ENCODE results near the gene DLG2.

Gene DLG2

DNA sequence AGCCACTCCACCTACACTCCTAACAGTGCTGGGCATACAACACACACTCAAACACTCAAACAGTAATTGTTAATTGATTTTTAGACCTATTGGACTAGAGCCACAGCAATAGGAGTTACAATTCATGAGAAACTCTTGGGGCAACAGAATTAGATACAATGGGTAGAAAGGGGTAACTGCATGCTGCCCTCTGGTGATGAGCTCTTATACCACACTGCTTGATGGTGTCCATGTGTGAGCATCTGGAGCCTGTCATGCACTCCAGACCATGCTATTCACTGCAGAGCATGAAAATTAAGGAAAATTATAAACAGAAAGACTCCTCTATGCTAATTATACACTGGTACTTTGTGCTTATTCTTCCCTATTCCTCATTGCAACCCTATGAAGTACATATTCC lies 1365.4 kb downstream of the DLG2 start:
- H3K4me3 ChIP-seq (ENCODE audit: low read length) = no peak overlapping the region
- DNase-seq (ENCODE audit: low read depth, low spot score) = peak; percentile 3

DNA sequence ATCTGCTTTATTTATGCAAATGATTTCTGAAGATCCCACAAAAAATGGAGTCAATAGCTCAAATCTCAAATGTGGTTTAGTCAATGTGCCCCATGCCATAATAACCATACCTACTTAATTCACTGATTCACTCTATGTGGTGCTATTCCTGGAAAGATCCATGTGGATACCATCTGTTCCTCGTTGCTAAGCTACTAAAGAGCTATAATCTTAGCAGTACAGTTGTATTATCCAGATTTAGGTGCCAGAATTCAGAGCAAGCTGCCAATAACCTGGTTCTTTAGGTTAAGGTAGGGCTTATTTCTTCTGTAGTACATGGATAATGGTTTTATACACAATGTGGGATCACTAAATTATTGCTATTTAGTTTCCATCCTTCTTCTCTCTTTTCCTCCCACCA lies 1366.3 kb downstream of the DLG2 start:
- DNase-seq (ENCODE audit: low read depth, low spot score) = no peak
- H3K4me3 ChIP-seq (ENCODE audit: low read length) = no peak overlapping the region

DNA sequence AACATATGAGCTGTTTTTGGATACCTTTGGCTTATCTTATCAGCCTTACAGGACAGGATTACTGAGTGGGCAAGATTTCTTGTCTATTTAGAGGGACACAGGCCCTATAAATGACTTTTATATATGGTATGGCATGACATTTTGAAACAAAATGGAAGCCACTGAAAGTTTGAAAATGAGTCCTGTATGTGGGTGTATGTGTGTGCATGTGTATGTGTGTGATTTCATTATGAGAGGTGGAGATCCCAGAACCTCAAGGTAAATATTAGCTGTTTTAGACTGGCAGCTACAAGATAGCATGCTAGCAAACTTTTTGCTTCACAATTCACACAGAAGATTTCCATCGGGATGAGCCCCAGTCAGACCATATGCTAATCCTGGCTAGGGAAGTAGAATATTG lies 1370.5 kb downstream of the DLG2 start:
- no peak overlapping the region for H3K4me3 ChIP-seq (ENCODE audit: low read length)
- DNase-seq (ENCODE audit: low read depth, low spot score) = no peak

GRCh38 chr11:84255483-84255882 lies 1371.7 kb downstream of the DLG2 start:
- no peak overlapping the region for H3K4me3 ChIP-seq (ENCODE audit: low read length)
- no peak for DNase-seq (ENCODE audit: low read depth, low spot score)

DNA sequence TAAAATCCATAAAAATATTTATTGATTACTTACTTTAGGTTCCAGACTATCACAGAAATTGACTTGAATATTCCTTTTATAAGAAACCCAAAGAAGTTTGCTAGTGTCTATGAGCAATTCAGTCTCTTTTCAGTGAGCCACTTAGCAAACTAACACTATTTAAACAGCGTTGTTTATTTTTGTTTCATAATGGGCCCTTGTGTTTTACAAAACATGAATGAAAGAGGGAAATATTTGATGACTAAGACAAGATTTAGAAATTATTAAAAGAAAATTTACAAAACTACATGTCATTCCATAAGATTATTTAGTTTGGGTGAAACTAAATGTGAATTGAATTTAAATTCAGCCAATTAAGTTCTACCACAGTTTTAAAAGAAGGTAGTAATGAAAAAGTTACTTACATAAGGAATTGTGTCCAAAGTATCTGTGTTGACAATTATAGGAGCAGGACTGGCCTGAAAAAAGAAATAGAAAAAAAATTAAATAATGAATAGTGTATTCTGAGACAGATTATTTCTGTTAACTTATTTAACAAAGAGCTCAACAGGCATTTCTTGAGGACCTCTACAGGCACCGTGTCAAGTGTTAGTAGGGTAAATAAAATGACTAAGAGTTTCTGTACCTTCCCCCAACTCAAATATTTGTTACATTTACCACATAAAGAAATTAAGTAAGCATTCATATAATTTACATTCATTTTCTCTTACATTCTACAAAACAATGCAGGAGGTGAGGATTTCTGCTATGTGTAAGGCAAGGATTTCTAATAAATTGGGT lies 1376.1 kb downstream of the DLG2 start:
- DNase-seq (ENCODE audit: low read depth, low spot score) = no peak
- no peak overlapping the region for H3K4me3 ChIP-seq (ENCODE audit: low read length)

- no peak overlapping the region for H3K4me3 ChIP-seq (ENCODE audit: low read length)
- DNase-seq (ENCODE audit: low read depth, low spot score) = no peak
These were observed 1377.6 kb downstream of the DLG2 start for GRCh38 chr11:84249344-84250135.

DNA sequence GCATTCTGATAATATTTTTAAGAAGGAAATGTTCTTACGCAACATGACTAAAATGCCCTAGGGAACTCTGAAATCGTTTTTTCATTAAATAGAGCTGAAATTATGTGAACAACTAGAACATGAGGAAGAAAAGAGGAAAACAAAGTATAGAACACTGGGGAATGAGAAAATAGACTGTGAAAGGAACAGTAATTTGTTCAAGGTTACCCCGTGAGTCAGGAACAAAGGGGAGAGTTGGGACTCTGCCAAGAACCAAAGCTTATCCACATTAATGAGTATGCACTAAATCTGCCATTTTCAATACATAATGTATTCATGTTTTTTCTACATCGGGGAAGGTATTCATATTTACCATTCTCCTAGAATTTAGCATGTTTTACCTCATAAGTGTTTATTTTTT lies 1379.2 kb downstream of the DLG2 start:
- no peak overlapping the region for H3K4me3 ChIP-seq (ENCODE audit: low read length)
- no peak for DNase-seq (ENCODE audit: low read depth, low spot score)

DNA sequence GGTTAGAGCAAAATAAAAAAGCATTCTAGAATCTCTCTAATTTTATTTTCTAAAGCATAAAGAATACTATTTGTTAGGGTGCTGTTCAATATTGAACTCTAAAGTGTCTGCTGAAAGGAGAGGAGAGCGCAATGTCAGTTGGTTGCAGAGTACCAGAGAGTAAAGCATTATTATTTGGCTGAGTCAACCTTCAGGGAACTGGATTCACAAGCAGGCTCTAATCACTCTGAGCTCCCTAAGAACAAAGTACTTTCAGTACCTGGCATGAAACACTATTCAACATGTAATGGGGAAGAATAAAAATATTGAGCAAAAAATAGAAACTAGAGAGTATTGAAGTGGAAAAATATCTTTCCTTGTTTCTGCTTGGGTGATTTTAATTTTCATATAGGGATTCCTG lies 1380.0 kb downstream of the DLG2 start:
- no peak overlapping the region for H3K4me3 ChIP-seq (ENCODE audit: low read length)
- DNase-seq (ENCODE audit: low read depth, low spot score) = no peak

DNA sequence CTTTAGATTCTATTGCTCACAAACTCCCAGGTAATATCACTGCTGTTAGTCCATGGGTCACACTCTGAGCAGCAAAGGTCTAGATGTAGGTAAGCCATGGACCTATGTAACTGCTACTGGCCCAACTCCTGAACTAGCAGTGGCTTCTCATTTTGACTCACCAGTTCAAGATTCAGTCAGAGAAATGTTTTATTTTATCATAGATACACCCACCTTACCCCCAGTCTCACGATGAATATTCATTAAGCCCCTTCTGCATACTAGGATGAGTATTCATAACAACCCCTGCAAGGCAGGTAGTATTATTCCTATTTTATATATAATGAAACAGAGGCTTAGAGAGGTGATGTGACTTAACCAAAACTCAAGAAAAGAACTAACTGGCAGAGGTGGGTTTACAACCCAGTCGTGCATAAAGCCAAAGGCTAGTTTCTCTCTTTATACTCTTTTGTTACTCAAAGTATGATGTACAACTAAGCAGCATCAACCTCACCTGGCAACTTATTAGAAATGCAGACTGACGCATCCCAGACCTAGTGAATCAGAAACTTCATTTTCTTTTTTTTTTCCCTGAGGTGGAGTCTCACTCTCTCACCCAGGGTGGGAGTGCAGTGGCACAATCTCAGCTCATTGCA lies 1383.4 kb downstream of the DLG2 start:
- no peak overlapping the region for H3K4me3 ChIP-seq (ENCODE audit: low read length)
- no peak for DNase-seq (ENCODE audit: low read depth, low spot score)

DNA sequence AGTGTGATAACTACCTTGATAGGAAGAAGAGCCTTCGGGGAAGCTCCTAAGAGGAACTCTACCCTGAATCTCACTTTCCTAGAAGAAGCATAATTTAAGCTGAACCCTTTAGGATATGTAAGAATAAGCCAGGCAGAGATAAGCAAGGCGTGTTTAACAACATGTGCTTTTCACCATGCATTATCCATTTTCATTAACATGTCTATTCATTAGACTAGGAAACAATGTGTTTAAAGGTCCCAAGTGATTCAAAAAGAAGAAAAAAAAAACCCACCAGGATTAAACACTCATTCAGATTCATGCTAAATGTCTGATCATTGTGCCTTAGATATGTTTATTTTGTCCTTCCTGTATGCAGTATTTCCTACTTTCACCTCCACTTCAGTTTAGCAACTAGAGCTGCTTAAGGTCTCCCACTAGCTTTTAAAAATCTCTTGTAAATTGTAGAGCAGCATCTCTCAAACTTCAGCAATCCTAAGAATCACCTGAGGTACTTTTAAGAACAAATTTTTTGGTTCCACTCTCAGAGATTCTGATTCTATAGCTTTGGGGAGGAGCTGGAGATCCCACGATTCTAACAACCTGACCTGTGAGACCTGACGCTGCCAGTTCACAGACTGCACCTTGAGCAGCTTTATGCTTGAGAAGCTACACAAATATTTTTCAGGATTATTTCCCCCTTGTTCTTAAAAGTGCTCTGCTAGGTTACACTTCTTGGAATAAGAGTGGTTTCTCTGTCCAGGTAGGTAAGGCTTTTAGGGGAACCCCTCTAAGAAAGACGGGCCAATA lies 1385.6 kb downstream of the DLG2 start:
- no peak for DNase-seq (ENCODE audit: low read depth, low spot score)
- H3K4me3 ChIP-seq (ENCODE audit: low read length) = no peak overlapping the region

- DNase-seq (ENCODE audit: low read depth, low spot score) = no peak
- H3K4me3 ChIP-seq (ENCODE audit: low read length) = no peak overlapping the region
These were observed 1386.3 kb downstream of the DLG2 start for GRCh38 chr11:84240847-84241246.

DNA sequence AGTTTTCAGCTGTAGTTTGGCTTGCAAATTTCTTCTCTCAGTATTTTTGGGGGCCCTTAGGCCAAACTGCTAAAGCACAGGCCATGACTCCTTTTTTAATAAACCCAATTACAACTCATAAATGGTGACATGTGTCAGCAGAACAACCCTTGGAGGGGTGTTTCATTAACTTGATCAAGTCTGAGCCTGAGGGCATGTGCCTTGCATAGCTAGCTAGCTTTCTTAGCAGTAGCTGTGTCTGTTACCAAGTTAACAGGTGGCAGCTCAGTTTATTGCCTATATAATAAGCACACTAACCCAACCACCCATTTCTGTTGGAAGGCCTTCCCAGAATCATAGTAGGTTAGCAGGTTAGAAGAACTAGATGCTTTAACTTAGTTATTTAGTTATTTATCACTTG lies 1390.7 kb downstream of the DLG2 start:
- DNase-seq (ENCODE audit: low read depth, low spot score) = no peak

DNA sequence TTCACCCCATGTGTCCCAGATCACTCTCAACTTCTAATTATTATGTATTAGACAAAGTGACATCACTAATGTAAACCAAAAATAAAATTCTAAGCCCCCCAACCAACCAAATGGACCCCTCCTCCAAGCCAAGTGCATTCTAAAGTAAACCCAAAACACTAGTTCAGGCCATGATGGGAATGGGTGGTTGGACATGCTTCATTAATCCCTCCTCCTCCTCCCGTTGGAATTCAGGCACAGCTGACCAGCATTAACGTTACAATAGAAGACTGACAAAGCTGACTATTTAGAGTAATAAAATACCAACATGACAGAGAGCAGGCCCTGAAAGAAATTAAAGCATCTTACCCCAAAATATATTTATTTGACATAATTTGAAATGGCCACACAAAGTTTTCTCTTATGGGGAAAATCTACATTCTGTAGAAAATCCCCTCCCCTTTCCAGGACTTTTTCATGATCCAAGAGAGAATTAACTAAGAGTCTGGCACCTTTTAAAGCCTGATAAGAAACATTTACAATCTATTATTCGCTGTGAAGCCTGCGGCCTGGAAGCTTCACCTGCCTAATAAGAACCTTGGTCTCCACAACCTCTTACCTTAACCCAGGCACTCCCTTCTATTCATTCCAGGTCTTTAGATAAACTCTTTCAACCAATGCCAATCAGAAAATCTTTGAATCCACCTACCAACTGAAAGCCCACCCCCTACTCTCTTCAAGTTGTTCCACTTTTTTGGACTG lies 1392.5 kb downstream of the DLG2 start:
- H3K4me3 ChIP-seq (ENCODE audit: low read length) = no peak overlapping the region
- DNase-seq (ENCODE audit: low read depth, low spot score) = no peak

More for the DNA sequence above, 1390.7 kb downstream of the DLG2 start:
- no peak overlapping the region for H3K4me3 ChIP-seq (ENCODE audit: low read length)

DNA sequence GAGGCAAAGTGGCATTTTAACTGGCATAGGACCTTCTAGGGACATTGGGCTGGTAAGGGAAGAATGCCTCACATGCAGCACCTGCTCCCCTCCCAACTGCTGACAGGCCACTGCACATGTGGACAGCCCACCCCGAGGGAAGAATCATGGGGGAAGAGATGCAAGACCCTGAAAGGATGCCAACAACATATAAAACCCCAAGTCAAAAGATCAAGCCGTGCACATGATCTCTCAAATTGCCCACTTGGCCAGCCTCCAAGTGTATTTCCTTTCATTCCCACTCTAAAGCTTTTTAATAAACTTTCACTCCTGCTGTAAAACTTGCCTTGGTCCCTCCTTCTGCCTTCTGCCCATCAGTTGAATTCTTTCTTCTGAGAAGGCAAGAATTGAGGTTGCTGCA lies 1393.1 kb downstream of the DLG2 start:
- no peak overlapping the region for H3K4me3 ChIP-seq (ENCODE audit: low read length)
- no peak for DNase-seq (ENCODE audit: low read depth, low spot score)

DNA sequence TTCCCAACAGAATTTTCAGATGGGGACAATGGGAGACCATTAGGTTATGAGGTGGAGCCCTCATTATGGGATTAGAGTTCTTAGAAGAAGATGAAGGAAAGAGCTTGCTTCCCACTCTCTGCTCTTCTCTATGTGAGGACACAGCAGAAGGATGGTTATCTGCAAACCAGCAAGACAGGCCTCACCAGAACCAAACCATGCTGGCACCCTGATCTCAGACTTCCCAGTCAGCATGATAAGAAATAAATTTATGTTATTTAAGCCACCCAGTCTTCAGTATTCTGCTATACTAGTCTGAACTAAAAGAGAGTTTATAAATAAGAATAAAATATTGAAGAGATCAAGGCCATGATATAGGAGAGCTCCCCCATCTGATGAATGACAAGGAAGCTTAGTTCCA lies 1394.6 kb downstream of the DLG2 start:
- DNase-seq (ENCODE audit: low read depth, low spot score) = no peak
- H3K4me3 ChIP-seq (ENCODE audit: low read length) = no peak overlapping the region

- no peak for DNase-seq (ENCODE audit: low read depth, low spot score)
- no peak overlapping the region for H3K4me3 ChIP-seq (ENCODE audit: low read length)
These were observed 1396.7 kb downstream of the DLG2 start for GRCh38 chr11:84230402-84230801.

GRCh38 chr11:84227970-84228665 lies 1399.0 kb downstream of the DLG2 start:
- H3K4me3 ChIP-seq (ENCODE audit: low read length) = no peak overlapping the region
- DNase-seq (ENCODE audit: low read depth, low spot score) = no peak

DNA sequence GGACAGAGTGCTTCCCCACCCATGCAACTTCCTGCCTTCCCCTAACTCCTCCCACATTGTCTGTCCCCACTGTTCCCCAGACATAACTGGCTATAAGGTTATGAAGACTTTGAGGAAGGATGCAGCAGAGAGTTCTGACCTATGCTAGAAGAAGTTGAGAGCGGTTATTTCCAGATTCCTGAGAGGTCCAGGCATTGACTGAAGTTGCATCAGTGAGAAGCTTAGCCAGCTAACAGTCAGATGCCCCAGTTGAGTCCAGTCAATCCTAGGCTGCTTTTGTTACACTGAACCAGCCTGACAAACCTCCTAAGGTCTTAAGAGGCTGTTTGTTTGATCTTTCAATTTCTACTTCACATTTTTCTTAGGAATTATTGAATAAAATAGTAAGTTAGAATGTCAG lies 1403.1 kb downstream of the DLG2 start:
- H3K4me3 ChIP-seq (ENCODE audit: low read length) = no peak overlapping the region
- DNase-seq (ENCODE audit: low read depth, low spot score) = no peak
